ENCODE measurements around the gene FBXO41.
A peak's percentile ranks its signal among the peaks of the same experiment; 100 is the strongest.

FBXO41 gene

DNA sequence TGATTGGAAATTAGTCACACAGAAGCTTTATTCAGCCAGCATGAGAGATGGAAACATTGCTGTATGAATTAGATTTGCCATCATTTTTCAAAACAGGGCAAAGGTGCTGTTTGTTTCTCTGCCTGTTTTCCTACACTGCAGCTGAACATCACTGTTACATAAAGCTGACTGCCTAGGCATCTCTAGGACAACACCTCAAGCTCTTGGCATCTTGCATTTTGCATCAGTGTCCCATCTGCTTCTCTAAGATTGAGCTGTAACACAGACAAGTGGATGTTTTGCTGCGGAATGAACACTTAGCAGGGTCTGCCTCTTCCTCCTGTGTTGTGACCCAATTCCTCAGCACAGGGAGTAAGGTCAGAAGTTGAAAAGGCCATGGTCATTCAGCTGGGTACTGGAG is 45.3 kb downstream of the FBXO41 start:
- DNase-seq = no peak

DNA sequence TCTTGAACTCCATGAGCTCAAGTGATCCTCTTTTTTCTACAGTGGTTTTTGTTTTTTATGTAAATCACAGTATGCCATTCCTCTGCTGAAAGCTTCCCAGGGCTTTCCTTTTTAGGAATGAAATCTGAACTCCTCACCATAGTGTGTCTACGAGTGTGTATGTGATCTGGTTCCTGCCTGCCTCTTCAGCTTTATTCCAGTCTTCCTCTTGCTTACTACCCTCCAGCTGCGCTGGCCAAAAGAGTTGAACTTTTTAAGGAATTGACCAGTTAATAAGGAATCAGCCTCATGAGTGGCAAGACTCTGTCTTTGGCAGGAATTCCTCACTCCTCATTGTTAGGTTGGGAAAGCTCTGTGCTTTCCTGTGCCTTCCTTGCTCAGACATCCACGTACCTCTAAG is 46.1 kb downstream of the FBXO41 start:
- DNase-seq = no peak

DNA sequence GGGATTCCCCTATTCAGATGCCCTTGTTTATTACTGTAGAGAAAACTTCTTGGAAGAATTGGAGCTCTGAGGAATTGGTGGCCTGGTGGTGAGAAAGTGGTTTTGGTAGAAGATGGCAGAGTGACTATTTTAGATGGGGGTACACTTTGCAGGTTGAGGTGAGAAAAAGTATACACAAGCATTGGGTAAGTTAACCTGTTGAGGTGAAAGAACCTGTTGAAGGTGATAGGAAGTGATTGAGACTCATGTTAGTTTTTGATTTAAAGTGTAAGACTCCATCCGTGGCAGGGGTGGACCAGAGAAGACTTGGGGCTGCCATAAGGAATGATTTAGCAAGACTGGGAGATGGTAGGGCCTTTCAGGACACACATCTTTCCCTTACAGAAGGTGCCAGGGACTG is 47.1 kb downstream of the FBXO41 start:
- no peak for DNase-seq

DNA sequence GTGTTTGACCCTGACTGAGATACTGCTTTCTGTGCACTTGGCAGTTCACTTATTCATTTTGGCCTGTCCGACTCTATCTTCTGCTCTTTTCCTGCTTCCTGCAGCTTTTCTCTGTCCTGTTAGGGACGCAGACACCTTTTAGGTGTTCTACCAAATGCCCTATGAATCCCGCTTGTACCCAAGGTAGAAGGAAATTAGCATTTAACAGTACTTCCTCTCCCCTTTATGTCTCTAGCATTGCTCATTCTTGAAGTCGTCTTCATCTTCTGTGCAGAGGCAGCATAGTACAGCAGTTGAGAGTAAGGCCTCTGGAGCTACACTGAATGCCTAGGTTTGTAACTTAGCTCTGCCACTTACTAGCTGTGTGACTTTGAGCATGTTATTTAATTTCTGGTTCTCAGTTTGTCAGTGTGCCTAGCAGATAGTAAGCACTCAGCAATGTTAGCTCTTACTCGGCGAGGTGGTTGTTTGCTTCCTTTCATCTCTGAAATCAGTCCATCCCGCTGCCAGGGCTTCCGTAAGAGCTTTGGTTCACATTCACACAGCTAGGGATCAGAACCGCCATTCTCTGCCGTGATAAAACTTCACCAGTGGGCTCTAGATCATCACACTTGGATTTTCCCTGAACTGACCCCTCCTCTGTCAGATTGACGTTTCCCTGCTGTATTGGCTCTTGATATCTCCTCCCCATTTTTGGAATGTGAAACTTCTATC is 48.8 kb downstream of the FBXO41 start:
- DNase-seq = no peak

DNA sequence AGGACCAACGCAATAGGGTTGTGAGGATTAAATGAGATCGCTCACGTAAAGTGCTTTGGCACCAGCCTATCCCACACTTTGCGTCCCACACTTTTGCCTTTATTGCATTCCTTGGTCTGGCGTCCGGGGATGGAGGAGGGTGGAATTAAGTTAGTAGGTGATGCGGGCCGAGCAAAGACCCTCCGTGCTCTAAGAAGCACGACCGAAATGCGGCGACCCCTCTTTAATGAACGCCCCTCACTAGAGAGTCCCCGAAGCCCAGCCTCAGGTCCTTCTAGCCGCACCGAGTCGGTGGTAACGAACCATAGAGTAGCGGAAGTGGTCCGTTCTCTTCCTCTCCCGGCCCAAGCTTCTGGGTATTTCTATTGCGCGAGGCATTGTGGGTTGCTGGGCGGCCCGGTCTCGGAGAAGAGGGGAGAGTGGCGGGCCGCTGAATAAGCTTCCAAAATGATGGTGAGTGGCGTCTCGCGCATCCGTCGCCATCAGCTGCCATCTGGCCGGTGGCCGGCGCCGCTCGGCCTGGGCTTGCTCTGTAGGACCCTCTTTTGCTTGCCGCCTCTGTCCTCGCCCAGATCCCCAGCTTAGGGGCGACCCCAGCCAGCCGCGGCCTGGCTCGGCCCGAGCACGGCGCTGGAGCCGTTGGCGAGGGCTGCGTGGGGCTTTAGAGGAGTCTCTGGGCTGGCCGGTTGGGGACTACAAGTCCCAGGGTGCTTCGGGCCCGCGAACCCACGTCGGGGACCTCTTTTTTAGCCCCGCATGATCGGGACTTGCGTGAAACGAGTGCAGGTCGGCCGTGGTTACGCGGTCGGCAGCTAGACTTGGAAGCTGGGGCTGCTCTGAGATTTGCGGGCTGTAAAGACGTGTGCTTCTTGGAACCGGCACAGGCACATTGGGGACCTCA is 50.1 kb downstream of the FBXO41 start, which contains the start of gene CCT7:
TSS of gene CCT7 (plus strand) at position 377 of the 901 bp plus-strand sequence. CDS start at position 448, 71 bp downstream.
- DNase-seq = peak; percentile 90

DNA sequence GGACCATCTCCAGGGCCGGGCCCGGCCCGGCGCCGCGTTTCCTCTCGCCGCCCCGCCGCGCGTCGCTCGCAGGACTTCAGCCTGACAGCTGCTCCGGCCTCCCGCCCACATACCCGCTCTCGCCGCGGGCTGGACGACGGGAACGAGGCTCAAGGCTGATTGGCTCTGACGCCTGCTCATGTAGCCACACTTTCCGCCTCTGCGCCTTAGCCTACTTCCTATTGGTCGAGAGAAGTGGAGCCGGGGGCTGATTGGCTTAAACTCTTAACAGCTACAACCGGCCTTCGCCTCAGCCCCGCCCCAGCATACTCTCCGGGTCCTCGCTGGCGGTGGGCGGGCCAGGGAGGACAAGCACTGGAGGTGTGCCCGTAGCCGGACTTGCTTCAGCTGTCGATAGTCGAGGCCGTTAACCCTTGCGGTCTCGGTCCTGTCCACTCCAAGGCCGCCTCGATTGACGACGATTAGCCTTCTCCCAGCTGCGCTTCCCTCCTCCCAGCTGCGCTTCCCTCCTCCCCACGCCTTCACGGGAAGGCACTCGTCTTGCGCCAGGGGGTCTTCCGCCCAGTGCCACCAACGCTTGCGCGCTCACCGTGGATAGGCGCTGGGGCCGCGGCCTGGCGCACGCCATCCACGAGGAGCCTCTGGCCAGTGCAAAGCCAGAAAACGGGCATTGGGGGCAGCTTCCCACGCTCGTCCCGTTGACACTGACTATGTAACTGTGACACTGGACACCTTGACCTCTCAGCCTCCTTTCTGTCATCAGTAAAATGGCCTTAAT is 50.9 kb downstream of the FBXO41 start, which contains the start of gene PRADC1:
TSS of gene PRADC1 (minus strand) at position 86 of the 778 bp plus-strand sequence. CDS start at position 7, 79 bp downstream.
- DNase-seq = peak; percentile 97

DNA sequence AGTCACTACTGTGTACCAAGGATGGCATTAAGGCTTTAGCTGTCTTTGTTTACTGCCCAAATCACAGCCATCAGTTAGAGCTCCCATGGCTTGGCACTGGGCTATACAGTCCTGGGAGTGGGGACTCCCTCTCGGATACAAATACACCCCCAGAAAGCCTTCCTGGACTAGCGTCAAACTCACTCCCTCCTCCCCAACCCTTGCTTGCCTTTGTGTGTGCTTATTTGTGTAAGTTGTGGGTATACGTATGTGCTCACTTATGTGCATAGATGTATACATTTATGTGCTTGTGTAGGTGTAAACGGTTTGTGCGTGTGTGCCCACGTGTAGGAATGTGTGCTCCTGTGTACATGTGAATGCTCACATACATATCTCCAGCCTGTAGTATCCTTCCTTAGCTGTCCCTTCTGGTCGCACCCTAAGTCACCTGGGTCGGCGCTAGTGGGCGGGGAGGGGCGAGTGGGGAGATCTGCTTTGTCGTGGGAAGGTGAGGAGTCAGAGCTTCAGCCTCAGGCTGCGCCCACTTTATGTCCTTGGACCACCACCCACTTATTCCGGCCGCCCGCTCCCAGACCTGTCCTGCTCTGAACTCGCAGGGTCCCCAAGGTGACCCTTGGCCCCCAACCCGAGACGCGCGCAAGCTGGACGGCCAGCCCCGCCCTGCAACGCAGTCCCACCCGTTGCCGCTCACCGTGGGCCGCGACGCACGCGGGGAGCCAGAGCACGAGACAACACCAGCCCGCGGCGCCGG is 51.7 kb downstream of the FBXO41 start:
- DNase-seq = peak; percentile 20

DNA sequence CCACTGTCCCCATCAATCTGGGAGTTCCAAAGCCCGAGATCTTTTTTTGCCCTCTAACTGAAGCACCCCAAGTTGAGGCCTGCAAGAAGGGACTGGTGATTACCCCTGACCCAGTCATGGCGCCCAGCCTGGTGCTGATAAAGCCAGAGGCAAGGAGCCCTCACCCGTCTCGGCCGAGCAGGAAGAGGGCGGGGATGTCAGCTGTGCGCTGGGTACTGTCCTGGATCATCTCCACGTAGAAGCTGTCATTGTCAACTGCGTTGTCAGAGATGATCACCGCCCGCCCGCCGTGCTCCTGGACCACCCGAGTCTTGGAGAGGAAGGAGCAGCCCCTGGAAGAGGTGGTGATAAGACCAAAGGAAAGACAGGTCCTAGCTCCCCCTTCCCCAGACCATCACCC is 55.6 kb downstream of the FBXO41 start:
- DNase-seq = no peak

DNA sequence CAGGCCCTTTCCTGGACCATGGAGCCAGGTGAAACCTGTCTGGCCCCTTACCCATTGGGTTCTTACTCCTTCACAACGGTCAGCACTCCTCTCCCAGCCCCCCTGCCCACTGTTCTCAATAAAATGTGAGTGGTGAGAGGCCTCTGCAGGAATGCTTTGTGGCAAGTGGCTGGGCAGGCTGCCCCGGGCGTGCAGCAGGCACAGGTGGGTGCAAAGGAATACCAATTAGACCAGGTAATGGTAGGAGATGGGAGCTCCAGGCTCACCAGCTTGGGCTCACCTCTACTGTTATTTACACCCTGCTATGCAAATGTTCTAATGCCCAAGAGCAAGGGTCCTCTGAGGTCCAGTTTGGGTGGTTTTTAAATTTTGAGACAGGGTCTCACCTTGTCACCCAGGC is 57.2 kb downstream of the FBXO41 start:
- DNase-seq = no peak

DNA sequence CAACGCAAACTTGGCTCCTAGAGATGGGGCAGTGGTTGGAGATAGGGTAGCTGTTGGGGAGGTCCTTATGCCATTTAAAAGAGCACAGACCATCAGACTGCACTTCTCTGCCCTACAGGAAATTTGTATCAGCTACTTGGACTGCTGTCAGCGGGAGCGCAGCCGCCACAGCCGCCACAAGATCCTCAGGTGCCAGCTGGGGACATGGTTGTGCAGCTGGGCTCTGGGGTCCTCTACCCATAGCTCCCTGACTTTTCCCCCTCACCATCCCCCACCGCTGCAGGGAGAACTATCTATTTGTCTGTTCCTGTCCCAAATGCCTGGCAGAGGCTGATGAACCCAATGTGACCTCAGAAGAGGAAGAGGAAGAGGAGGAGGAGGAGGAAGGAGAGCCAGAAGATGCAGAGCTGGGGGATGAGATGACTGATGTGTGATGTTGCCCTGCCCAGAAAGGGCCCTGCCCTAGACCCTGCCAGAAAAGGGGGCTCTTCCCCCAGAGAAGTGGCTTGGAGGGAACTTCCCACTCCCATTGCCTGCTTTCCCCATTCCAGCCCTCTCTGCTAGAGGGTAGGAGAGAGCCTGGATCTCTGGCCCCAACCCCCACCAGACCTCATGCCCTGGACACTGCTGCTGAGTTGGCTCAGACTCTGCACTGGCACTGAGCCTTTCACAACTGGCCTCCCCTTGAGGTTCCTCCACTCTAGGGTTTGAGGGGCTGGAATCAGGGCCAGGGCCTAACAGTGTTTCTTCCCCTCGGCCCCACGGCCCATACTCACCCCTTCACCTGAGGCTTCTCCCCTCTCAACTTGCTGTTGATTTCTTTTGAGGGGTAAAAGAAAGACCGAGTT is 58.5 kb downstream of the FBXO41 start:
- no peak for DNase-seq

DNA sequence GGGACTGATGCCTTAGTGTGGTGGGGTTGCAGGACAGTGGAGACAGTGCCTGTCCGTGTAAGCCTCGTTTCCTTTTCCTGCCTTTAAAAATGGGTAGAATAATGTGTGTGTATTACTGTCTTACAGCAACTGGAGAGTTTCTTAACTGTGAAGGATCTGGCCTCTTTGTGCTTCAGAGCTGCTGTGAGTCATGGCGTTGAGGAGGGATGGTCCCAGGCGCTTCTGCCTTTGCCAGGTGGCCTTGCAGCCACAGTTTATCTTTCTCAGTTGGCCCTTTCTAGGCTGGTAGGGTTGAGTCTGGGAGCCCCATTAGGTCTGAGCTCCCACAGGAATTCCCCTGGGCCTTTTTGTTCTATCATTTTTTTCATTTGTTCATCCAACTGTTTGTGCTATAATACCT is 60.5 kb downstream of the FBXO41 start:
- no peak for DNase-seq

DNA sequence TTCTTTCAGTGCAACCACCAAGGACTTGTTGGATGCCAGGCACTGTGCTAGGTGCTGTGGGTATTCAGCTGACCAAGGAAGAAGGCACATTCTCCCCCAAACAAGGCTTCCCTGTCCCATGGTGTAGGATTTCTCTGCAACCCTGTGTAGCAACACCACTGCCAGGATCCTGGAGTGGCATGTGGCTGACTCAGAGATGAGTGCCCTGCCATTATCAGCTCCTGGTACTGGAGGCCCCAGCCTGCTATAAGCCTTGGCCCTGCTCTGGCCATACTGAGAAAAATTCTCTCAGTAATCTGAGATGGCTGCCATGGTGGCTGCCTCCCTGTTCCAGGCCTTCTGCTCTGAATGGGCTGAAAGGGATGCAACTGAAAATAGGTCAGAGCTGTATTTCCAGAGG is 66.0 kb downstream of the FBXO41 start:
- no peak for DNase-seq

DNA sequence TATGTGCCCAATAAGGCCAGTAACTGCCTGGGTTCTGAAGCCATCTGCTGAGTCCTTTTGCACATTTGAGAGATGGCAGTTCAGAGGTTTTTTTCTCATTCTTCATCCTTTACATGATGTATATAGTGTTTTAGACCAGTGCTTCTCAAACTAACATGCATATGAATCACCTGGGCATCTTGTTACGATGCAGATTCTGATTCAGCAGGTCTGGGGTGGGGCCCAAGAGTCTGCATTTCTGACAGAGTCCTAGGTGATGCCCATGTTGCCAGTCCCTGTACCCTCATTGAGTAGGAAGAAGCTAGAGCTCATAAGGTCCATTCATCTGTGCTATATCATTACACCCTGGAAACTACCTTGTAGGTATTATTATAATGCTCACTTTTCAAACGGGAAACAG is 66.5 kb downstream of the FBXO41 start:
- DNase-seq = no peak

DNA sequence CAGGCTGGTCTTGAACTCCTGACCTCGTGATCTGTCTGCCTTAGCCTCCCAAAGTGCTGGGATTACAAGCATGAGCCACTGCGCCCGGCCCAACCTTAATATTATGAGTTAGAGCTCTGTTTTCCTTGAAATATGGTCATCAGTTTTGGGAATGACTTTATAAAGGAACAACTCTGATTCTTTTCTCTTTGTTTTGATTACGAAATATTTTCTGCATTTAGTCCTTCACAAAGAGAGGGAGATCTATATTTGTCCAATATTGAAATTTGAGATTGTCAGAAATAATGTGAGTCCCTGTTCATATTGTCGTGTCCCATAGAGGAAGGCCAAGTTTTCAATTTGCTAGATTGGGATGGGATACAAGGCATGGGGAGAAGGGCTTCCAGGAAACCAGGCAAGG is 67.1 kb downstream of the FBXO41 start:
- DNase-seq = no peak

DNA sequence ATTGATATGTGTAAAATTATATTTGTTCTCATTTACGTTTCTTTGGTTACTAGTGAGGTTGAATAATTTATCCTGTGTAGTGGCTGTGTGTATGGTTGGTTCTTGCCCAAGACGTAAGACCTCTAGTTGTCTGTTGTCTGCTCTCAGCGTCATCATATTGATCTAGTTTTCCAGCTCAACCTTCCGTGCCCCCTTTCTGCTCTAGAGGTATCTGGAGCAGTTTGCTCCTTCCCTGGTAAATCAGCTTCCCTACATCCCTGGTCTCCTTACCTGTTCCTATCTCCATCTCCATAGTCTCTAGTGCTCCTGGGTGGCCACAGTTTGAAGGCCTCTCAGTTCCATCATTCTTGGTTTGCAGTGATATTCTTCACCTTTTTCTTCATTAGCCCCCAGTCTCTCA is 69.0 kb downstream of the FBXO41 start:
- no peak for DNase-seq

DNA sequence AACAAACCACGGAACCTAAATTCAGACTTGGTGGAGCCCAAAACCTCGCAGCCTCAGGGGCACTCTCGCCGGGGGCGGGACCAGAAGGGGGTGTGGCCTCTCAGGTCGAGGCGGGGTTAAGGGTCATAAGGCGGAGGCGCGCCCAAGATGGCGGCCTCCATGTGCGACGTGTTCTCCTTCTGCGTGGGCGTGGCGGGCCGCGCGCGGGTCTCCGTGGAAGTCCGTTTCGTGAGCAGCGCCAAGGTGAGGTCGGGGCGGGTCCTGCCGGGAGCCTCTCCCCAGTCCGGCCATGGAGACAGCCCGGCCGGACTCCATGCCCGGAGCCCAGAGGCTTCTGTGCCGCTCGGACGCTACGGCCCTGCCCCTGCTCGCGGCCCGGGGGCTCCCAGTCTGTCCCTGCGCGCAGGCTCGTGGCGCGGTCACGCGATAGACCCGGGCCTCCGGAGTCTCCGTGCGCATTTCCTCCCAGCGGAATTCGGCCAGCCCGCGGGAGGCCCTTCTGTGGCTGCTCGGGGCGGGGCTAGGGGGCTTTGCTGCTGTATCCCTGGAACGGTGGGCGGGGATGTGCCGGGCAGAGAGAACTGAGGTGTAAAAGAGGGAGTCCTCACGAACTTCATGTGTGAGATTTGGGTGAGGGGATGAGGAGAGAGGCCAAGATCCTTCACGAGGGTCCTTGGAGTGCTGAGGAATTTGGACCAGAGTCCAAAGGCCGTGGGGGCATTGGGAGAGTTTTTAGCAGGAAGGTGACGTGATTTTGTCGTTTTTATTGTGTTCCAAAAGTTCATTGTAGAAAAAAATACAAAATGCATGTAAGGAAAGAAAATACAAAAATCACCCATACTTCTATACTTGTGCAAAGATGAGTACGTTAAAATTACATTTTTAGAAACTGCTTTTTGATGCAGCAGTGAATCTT is 69.9 kb downstream of the FBXO41 start, which contains the start of gene SMYD5:
TSS of gene SMYD5 (plus strand) at position 126 of the 916 bp plus-strand sequence. CDS start at position 148, 22 bp downstream.
- DNase-seq = peak; percentile 87

DNA sequence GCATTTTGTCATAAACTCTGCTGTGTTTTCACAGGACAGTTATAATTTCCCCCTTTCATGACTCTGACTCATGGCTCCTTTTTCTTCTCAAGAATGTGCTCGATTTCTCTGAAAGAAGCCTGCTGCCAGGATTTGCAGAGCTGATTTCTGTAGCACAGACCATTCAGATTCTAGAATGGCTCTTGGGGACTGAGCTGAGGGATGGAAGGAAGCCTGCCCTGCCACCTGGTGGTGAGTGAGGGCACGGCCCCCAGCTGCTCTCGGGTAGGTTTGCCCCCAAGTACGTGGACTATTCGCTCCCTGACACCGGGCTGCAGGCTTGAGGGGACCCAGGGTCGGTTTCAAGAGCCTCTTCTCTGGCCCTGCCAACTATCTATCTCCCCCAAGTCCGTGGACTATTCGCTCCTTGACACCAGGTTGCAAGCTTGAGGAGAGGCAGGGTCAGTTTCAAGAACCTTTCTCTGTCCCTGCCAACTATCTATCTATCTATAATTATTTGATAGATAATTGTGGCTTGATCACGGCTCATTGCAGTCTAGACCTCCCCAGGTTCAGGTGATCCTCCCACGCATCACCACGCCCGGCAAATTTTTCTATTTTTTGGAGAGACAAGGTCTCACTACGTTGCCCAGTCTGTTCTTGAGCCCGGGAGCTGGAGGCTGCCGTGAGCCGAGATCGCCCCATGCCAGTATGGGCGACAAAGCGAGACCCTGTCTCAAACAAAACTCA is 71.7 kb downstream of the FBXO41 start:
- peak; percentile 66 for DNase-seq

DNA sequence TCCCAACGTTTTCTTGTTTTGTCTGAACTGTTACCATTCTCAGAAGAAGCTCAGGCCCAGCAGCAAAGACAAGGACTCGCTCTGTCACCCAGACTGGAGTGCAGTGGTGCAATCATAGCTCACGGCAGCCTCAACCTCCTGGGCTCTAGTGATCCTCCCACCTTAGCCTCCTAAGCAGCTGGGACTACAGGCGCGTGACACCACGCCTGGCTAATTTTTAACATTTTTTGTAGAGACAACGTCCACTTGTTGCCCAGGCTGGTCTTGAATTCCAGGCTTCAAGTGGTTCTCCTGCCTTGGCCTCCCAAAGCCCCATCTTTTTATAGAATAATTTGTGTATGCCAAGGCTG is 72.2 kb downstream of the FBXO41 start:
- DNase-seq = no peak

DNA sequence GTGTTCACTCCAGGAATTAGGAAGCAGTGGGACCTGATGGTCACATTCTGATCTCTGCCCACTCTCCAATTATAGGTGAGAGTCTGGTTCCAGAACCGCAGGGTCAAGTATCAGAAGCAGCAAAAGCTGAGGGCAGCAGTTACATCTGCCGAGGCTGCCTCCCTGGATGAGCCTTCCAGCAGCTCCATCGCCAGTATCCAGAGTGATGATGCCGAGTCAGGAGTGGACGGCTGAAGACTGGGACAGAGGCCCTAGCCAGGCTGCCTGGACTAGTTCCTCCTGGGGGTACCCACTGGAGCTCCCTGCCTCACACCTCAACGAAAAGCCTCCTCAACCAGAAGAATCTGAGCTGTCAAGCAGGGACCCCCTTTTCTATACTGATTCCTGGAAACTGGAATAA is 73.6 kb downstream of the FBXO41 start:
- DNase-seq = no peak

DNA sequence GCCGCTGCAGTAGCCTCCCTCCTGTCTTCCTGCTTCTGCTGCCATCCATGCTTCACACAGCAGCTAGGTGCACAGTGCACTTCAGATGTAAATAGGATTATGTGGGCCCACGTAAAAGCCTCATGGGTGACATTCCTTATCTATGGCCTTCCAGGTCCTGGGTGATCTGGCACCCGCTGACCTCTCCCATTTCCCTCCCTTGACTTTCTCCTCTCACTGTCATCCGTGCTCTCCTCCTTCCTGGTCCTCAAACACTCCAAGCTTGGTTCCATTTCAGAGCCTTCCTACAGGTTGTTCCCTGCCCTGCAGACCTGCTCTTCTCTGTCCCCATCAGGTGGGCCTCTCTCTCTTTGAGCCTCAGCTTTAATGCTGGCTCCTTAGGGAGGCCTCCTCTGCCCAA is 74.3 kb downstream of the FBXO41 start:
- DNase-seq = no peak

Measured in CD4-positive, alpha-beta T cell treated with Interleukin-15 for 1 hour (primary cell).